DND-41 (cell line): ENCODE measurements around the gene C1orf115.

Experiments
- EZH2 ChIP-seq: IDR thresholded peaks from 3 replicates; pipeline ENCODE4 v1.6.1; 2012; ENCODE audit warnings: borderline replicate concordance, low read depth, mild to moderate bottlenecking, moderate library complexity, low read length, inconsistent platforms; ENCODE audit not compliant: severe bottlenecking
- TF ChIP-seq, protein P1 (sequence below): IDR thresholded peaks from 2 replicates; pipeline ENCODE4 v1.5.1; 2012; ENCODE audit warnings: borderline replicate concordance, low read length, moderate library complexity, mild to moderate bottlenecking; ENCODE audit not compliant: poor library complexity, severe bottlenecking; ENCODE audit errors: extremely low read depth

DNA sequence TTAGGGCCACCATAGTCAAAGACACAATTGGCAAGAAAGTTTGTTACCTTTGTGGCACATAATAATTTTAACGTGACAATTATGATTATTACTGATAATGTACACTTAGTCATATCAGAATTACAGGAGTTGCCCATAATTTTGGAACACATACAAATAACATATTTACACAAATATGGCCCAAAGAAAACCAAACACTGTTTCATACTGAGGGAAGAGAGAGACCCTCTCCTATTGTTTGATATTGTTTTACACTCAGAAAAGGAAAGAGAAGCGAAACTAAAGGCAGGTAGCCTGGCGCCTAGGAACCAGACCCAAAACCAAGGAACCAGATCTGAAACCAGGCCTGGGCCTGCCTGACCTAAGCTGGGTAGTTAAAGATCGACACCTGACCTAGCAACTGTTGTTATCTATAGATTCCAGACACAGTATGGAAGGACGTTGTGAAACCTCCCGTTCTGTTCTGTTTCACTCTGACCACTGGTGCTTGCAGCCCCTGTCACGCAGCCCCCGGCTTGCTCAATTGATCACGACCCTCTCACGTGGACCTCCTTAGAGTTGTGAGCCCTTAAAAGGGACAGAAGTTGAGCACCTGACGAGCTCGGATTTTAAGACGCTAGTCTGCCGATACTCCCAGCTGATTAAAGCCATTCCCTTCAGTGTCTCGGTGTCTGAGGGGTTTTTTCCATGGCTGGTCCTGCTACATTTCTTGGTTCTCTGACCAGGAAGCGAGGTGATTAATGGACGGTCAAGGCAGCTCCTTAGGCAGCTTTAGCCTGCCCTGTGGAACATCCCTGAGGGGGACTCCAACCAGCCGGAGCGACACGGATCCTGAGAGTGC, 27.9 kb downstream of the C1orf115 start:
- TF ChIP-seq, protein P1, sequence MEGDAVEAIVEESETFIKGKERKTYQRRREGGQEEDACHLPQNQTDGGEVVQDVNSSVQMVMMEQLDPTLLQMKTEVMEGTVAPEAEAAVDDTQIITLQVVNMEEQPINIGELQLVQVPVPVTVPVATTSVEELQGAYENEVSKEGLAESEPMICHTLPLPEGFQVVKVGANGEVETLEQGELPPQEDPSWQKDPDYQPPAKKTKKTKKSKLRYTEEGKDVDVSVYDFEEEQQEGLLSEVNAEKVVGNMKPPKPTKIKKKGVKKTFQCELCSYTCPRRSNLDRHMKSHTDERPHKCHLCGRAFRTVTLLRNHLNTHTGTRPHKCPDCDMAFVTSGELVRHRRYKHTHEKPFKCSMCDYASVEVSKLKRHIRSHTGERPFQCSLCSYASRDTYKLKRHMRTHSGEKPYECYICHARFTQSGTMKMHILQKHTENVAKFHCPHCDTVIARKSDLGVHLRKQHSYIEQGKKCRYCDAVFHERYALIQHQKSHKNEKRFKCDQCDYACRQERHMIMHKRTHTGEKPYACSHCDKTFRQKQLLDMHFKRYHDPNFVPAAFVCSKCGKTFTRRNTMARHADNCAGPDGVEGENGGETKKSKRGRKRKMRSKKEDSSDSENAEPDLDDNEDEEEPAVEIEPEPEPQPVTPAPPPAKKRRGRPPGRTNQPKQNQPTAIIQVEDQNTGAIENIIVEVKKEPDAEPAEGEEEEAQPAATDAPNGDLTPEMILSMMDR = no peak
- TF ChIP-seq EZH2 = no peak
